Measurements from ENCODE around the gene GON7. TPM values are rescaled to one million over a fixed set of nuclear protein-coding genes. Genes with fewer than 3 reads are reported as not detected.

GON7 gene
- total and polyA plus RNA-seq, 2 of the 8 experiments (the other 6 are each of a cell fraction or from before 2014, with no cell fraction given), result 3.8 to 9.9 TPM

DNA sequence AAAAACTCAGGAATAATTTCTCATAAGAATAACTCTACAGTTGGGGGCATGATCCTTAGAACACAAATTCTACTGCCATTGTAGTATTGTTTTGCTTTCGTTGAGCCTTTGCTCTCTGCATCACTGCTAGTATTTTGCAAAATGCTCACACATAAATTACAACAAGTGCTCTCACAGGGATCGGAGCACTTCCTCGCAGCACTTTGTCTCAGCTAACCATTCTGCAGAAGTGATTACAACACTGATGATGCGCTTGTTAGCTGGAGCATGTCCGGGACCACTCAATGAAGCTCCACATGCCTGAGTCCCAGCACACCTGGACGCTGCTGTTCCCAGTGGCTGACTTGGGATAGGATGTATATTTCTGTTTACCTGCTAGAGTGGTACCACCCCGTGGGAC is 53.7 kb downstream of the GON7 start:
- H3K56ac ChIP-seq (replicated peaks; ENCODE audit: insufficient read length, low read depth, low read length), result no peak overlapping the region
- no peak for FAIRE-seq
- POLR2A ChIA-PET (ENCODE audit: partially characterized antibody), result no interaction called here
- H2BK5ac ChIP-seq (ENCODE audit: low read depth, low read length), result no peak overlapping the region
- no peak overlapping the region for H2BK15ac ChIP-seq (ENCODE audit: low read length)
- no peak overlapping the region for H3K9ac ChIP-seq (replicated peaks in 1 of 4; ENCODE audit: extremely low read depth in 1 of 4, low read depth in 3 of 4, low read length in 3 of 4)
- H3K4ac ChIP-seq (replicated peaks; ENCODE audit: insufficient read length, low read depth, low read length), result no peak overlapping the region
- H4K5ac ChIP-seq (ENCODE audit: insufficient read length, low read depth, low read length), result no peak overlapping the region
- no peak overlapping the region for H3K14ac ChIP-seq (ENCODE audit: insufficient read length)
- peaks cover 0 to 3% (median 0%) of the 10 kb centered on the region in 4 experiments; a peak in 1 of 7 replicates for H3K4me1 ChIP-seq (replicated peaks in 1 of 4; ENCODE audit: control insufficient read depth in 3 of 4, insufficient read depth in 4 of 4, low read length in 3 of 4)
- H2BK12ac ChIP-seq (ENCODE audit: low read depth, low read length), result no peak overlapping the region
- H2AFZ ChIP-seq (ENCODE audit: low read length), result no peak overlapping the region
- no peak overlapping the region for H3K23ac ChIP-seq (ENCODE audit: insufficient read length)
- H3K4me2 ChIP-seq (ENCODE audit: insufficient read depth in 1 of 2, low read depth in 2 of 2, low read length in 2 of 2), result no peak overlapping the region
- no peak overlapping the region for H3K18ac ChIP-seq (ENCODE audit: extremely low read depth, low read length)
- no peaks in the 10 kb centered on the region for H3K23me2 ChIP-seq (ENCODE audit: low read depth, low read length)
- no peak overlapping the region for H2BK20ac ChIP-seq (ENCODE audit: low read length)
- WGBS, 2 experiments (ENCODE audit: extremely low coverage in 1 of 2, insufficient coverage in 1 of 2, insufficient read length in 1 of 2, insufficient replicate concordance in 2 of 2, low coverage in 1 of 2, low lambda C conversion rate in 2 of 2, missing lambda C conversion rate in 1 of 2), result 87% methylated on average over 6 of the region's 7 CpGs; no CpG with 5 or more reads in 1 of the 2 experiments
- H3K36me3 ChIP-seq (ENCODE audit: control insufficient read depth in 2 of 4, insufficient read depth in 4 of 4, low read length in 3 of 4), result no peaks in the 10 kb centered on the region
- no peak for TF ChIP-seq TEAD4 (IDR thresholded peaks at IDR 0.05; ENCODE audit: low read depth, low read length)
- no peak for TF ChIP-seq RFX5 (IDR thresholded peaks at IDR 0.05; ENCODE audit: borderline replicate concordance, low read depth, low read length)
- TF ChIP-seq BACH1 (IDR thresholded peaks at IDR 0.05; ENCODE audit: low read length), result no peak
- TF ChIP-seq PHF8 (conservative IDR thresholded peaks at IDR 0.05; ENCODE audit: low read depth, low read length), result no peak
- no peak for TF ChIP-seq GTF2F1 (IDR thresholded peaks at IDR 0.05; ENCODE audit: borderline replicate concordance, low read depth, low read length)
- TF ChIP-seq SIRT6 (IDR thresholded peaks at IDR 0.05; ENCODE audit: low read length), result no peak
- no peak overlapping the region for H3K27ac ChIP-seq (ENCODE audit: low read depth, low read length)
- no peaks in the 10 kb centered on the region for H3K9me3 ChIP-seq (ENCODE audit: insufficient read depth in 2 of 2, low read depth in 1 of 2, low read length in 1 of 2)
- no peak overlapping the region for H2AK5ac ChIP-seq (ENCODE audit: low read depth, low read length)
- no peak overlapping the region for H4K91ac ChIP-seq (replicated peaks; ENCODE audit: insufficient read length, low read length)
- H3K27me3 ChIP-seq (replicated peaks in 1 of 4; ENCODE audit: control insufficient read depth in 3 of 4, extremely low read depth in 1 of 4, insufficient read depth in 3 of 4, low read length in 3 of 4), result no peaks in the 10 kb centered on the region; a peak in 1 of 7 replicates
- CTCF ChIA-PET (ENCODE audit: partially characterized antibody), result interaction anchor here (0.6 to 1.2 kb wide), 3 partner anchors 52 to 201 kb away, joined by 3 to 5 read pairs (median 3); no protein-coding TSS in a partner anchor
- H3K79me2 ChIP-seq (ENCODE audit: control insufficient read depth in 1 of 2, insufficient read depth in 2 of 2, low read length in 2 of 2), result no peaks in the 10 kb centered on the region
- no peaks in the 10 kb centered on the region for H4K20me1 ChIP-seq (replicated peaks in 1 of 2; ENCODE audit: control insufficient read depth in 1 of 2, insufficient read depth in 2 of 2, low read length in 2 of 2)
- H3K79me1 ChIP-seq (ENCODE audit: low read depth, low read length), result no peaks in the 10 kb centered on the region
- no peak overlapping the region for H3K4me3 ChIP-seq (ENCODE audit: extremely low read depth in 1 of 4, insufficient read depth in 2 of 4, low read depth in 3 of 4, low read length in 4 of 4)
- H4K8ac ChIP-seq (ENCODE audit: extremely low read depth, insufficient read depth, low read length), result no peak overlapping the region
- DNase-seq (ENCODE audit: low read depth in 1 of 2, low spot score in 2 of 2), result no peak
- H2BK120ac ChIP-seq (replicated peaks; ENCODE audit: low read depth, low read length), result no peak overlapping the region
